Effector memory CD8-positive, alpha-beta T cell (primary cell): Measurements from ENCODE around the gene FERMT2.
"Not testable (repeated sequence)": the region's sequence is repeated elsewhere in the genome, so short reads cannot be mapped to it uniquely, and the experiment has no call there.

ENCODE experiments used
- ATAC-seq: fragments of 150-1000 bp; cut with Tn5 transposase; replicated peaks from 2 replicates; pipeline ENCODE4 v1.10.0; 2021; ENCODE audit warnings: mild to moderate bottlenecking, moderate library complexity
- DNase-seq, 3 experiments: peaks; one replicate each; pipeline ENCODE4 v3.0.0; 2021
- H3K27ac Mint-ChIP-seq, 2 donors: one replicate each; pipeline ENCODE4 v1.8.0; 2022; ENCODE audit warnings: mild to moderate bottlenecking in 2 of 2, mixed read lengths in 2 of 2, moderate library complexity in 2 of 2
- H3K27me3 Mint-ChIP-seq, 2 donors: one replicate each; pipeline ENCODE4 v1.8.0; 2022; ENCODE audit warnings: mixed read lengths in 2 of 2
- H3K36me3 Mint-ChIP-seq: one replicate; pipeline ENCODE4 v1.8.0; 2022; ENCODE audit warnings: mild to moderate bottlenecking, moderate library complexity, mixed read lengths; ENCODE audit not compliant: insufficient read depth
- H3K4me1 Mint-ChIP-seq, 2 donors: one replicate each; pipeline ENCODE4 v1.8.0; 2022; ENCODE audit warnings: low read depth in 2 of 2, mixed read lengths in 2 of 2
- H3K4me3 Mint-ChIP-seq, 2 donors: one replicate each; pipeline ENCODE4 v1.8.0; 2022; ENCODE audit warnings: mild to moderate bottlenecking in 2 of 2, mixed read lengths in 2 of 2, moderate library complexity in 2 of 2
- H3K9me3 Mint-ChIP-seq, 2 donors: one replicate each; pipeline ENCODE4 v1.8.0; 2022; ENCODE audit warnings: mixed read lengths in 2 of 2

The FERMT2 gene

GRCh38 chr14:52934762-52935161, 16.1 kb downstream of the FERMT2 start:
- DNase-seq, result no peak
- H3K36me3 Mint-ChIP-seq, result no peaks in the 10 kb centered on the region
- no peak overlapping the region for H3K4me3 Mint-ChIP-seq
- no peak for ATAC-seq
- no peaks in the 10 kb centered on the region for H3K9me3 Mint-ChIP-seq
- H3K4me1 Mint-ChIP-seq, result no peaks in the 10 kb centered on the region
- no peak overlapping the region for H3K27ac Mint-ChIP-seq
- H3K27me3 Mint-ChIP-seq, result peaks cover 8 to 9% of the 10 kb centered on the region in 2 donors

DNA sequence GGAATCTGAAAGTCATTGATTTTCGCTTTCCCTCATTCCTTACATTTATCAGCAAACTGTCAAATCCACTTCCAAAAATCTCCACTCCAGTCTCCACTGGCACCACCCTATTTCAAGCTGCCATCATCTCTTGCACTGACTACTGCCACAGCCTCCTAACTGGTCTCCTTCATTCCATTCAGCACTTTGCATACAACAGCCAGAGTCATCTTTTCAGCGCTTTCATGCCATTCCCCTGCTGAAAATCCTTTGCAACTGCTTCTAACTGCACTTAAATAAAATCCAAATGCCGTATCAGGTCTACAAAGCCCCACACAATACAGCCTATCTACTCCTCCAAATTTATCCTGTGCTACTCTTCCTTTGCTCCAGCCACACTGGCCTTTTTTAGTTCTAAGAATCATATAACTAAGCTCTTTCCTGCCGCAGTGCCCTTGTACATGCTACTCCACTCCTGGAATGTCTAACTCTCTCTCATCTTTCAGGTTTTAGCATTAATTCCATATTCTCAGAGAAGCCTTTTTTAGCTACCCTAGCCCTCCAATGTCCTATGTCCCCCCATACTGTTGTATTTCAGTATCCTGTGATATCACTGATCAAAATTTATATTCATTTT, 21.6 kb downstream of the FERMT2 start:
- Mint-ChIP-seq H3K4me1 (peaks cover 0 to 1% of the 10 kb centered on the region in 2 donors), H3K4me3 (no peak overlapping the region), H3K27ac (no peak overlapping the region), H3K36me3 (no peaks in the 10 kb centered on the region), H3K27me3 (peaks cover 0 to 10% of the 10 kb centered on the region in 2 donors), H3K9me3 (no peaks in the 10 kb centered on the region)
- DNase-seq, result no peak
- no peak for ATAC-seq

DNA sequence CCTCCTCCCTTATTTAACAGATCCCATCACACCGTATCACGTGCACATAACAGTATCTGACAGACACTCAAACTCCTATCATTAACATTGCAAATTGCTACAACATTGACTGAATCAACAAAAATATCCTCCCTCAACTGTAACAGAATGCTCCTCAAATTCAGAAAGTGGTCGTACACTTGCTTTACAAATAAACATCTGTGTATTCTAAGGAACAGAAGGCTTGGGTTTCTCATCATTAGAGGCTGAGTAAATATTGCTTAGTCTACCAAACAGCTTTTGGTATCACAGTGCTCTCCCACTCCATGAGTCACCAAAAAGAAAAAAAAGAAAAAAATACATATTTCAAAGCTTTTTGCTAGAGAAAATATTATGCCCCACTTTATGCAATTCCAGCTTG, 23.9 kb downstream of the FERMT2 start:
- Mint-ChIP-seq H3K27ac (no peak overlapping the region), H3K4me3 (no peak overlapping the region)

DNA sequence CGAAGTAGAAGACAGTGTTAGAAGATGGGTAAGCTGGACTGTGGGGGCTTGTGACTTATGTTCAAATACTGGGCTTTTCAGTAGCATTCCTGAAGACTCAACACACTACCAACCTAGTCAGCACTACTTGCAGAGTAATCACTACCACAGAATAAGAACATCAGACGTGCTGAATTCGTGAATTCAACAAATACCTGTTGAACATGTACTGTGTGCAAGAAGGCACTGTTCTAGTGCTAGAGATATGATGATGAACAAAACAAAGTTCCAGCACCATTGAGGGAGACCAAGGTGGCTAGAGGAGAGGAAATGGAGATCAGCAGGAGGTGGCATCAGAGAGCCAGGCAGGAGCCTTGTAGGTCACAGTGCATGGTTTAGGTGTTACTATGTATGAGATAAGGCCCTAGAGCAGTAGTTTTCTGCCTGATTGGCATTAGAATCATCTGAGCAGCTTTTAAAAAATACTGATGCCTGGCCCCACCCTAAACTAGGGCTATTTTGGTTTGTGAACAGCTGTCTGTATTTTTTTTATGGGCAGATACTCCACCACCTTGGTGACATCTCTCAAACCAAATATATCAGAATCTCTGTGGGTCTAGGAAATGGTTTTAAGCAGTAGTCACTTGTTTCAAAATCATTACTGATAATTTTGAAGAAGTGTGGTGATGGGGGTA, 26.8 kb downstream of the FERMT2 start:
- H3K27ac Mint-ChIP-seq, result peak overlapping the region in 1 of 2 donors; percentile 18
- H3K27me3 Mint-ChIP-seq, result peaks cover 0 to 8% of the 10 kb centered on the region in 2 donors
- H3K4me1 Mint-ChIP-seq, result peaks cover 11 to 12% of the 10 kb centered on the region in 2 donors
- H3K4me3 Mint-ChIP-seq, result no peak overlapping the region
- H3K36me3 Mint-ChIP-seq, result no peaks in the 10 kb centered on the region
- DNase-seq (peak in 2 of 3 experiments; percentile 4 to 14), ATAC-seq (peak; percentile 97)
- H3K9me3 Mint-ChIP-seq, result no peaks in the 10 kb centered on the region

More for the DNA sequence above, 23.9 kb downstream of the FERMT2 start:
- peaks cover 0 to 3% of the 10 kb centered on the region in 2 donors for H3K4me1 Mint-ChIP-seq
- no peak for ATAC-seq
- peaks cover 0 to 10% of the 10 kb centered on the region in 2 donors for H3K27me3 Mint-ChIP-seq
- DNase-seq, result no peak
- H3K9me3 Mint-ChIP-seq, result no peaks in the 10 kb centered on the region
- no peaks in the 10 kb centered on the region for H3K36me3 Mint-ChIP-seq

DNA sequence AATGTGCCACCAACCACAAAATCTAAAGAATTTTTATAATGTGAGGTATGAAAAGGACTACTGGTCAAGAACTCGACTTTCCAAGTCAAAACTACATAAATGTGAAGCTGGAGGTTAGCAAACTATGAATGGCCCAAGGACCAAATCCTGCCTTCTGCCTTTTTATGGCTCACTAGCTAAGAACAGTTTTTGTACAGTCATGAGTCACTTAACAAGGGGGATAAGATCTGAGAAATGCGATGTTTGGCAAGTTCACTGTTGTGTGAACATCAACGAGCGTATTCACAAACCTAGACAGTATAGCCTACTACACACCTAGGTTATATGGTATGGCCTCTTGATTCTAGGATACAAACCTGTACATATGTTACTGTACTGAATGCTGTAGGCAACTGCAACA, 28.2 kb downstream of the FERMT2 start:
- ATAC-seq, result no peak
- Mint-ChIP-seq H3K27me3 (no peaks in the 10 kb centered on the region), H3K27ac (no peak overlapping the region), H3K4me1 (peaks cover 16 to 25% of the 10 kb centered on the region in 2 donors), H3K36me3 (no peaks in the 10 kb centered on the region), H3K9me3 (no peaks in the 10 kb centered on the region), H3K4me3 (no peak overlapping the region)
- DNase-seq, result no peak

DNA sequence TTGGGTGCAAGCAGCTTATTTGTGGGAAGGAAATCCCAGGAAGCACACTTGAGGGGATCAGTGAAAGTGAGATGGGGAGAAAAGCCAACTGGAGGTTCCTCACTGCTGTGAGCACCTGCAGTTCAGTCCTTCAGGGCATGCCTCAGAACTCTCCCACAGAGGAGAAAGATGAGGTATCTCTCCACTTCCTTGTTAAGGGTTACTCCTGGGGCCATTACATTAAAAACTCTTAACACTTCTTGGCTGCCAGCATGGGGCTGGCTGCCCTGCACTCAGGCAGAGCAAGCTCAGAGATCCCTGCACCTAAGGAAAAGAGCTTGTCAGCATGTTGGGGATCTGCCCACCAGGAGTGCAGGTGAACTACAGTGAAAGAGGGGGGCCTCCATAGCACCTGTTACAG, 28.8 kb downstream of the FERMT2 start:
- Mint-ChIP-seq H3K36me3 (no peaks in the 10 kb centered on the region), H3K27ac (no peak overlapping the region), H3K4me1 (peaks cover 19 to 29% of the 10 kb centered on the region in 2 donors), H3K9me3 (no peaks in the 10 kb centered on the region), H3K27me3 (no peaks in the 10 kb centered on the region), H3K4me3 (no peak overlapping the region)
- DNase-seq (no peak), ATAC-seq (no peak)

- H3K4me3 Mint-ChIP-seq, H3K9me3 Mint-ChIP-seq, H3K27me3 Mint-ChIP-seq, ATAC-seq, DNase-seq, H3K36me3 Mint-ChIP-seq: not testable (repeated sequence)
- Mint-ChIP-seq H3K4me1 (peaks cover 24 to 31% of the 10 kb centered on the region in 2 donors), H3K27ac (peak overlapping the region in 1 of 2 donors; percentile 94)
Measured at GRCh38 chr14:52920411-52920810, 30.4 kb downstream of the FERMT2 start.

- H3K27ac Mint-ChIP-seq, result peak overlapping the region; percentile 86 to 94
- H3K4me1 Mint-ChIP-seq, result peaks cover 24 to 33% of the 10 kb centered on the region in 2 donors
- H3K9me3 Mint-ChIP-seq, result no peaks in the 10 kb centered on the region
- DNase-seq (no peak), ATAC-seq (no peak)
- H3K4me3 Mint-ChIP-seq, result no peak overlapping the region
- no peaks in the 10 kb centered on the region for H3K27me3 Mint-ChIP-seq
- H3K36me3 Mint-ChIP-seq, result no peaks in the 10 kb centered on the region
Measured at GRCh38 chr14:52919971-52920370, 30.9 kb downstream of the FERMT2 start.

DNA sequence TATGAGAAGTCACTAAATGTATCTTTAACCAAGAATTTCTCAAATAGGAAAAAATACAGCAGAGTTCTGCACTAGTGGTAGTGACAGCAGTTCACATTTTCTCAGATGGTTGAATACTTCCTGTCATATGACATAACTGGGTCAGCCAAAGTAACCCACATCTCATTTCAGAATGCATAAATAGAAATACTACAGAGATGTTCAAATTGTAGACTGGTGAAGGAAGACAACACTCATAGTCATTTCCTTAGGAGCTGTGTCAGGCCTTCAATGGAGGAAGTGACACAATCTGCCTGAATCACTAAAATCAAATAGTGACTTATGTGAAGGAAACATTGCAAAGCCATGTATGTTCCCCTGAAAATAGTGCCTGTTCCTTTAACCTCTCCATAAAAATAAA, 32.4 kb downstream of the FERMT2 start:
- H3K4me1 Mint-ChIP-seq, result peaks cover 21 to 33% of the 10 kb centered on the region in 2 donors
- peak; percentile 22 to 29 (median 23) for DNase-seq
- peak overlapping the region in 1 of 2 donors; percentile 29 for H3K4me3 Mint-ChIP-seq
- H3K27ac Mint-ChIP-seq, result peak overlapping the region; percentile 86 to 94
- H3K9me3 Mint-ChIP-seq, result no peaks in the 10 kb centered on the region
- ATAC-seq, result peak; percentile 97
- H3K36me3 Mint-ChIP-seq, result no peaks in the 10 kb centered on the region
- no peaks in the 10 kb centered on the region for H3K27me3 Mint-ChIP-seq

- DNase-seq, result peak in 1 of 3 experiments; percentile 1
- no peaks in the 10 kb centered on the region for H3K36me3 Mint-ChIP-seq
- no peaks in the 10 kb centered on the region for H3K9me3 Mint-ChIP-seq
- peaks cover 21 to 33% of the 10 kb centered on the region in 2 donors for H3K4me1 Mint-ChIP-seq
- peak overlapping the region; percentile 24 to 64 for H3K4me3 Mint-ChIP-seq
- H3K27me3 Mint-ChIP-seq, result no peaks in the 10 kb centered on the region
- peak overlapping the region; percentile 91 to 94 for H3K27ac Mint-ChIP-seq
- peak; percentile 23 for ATAC-seq
Measured at GRCh38 chr14:52917735-52918134, 33.1 kb downstream of the FERMT2 start.

DNA sequence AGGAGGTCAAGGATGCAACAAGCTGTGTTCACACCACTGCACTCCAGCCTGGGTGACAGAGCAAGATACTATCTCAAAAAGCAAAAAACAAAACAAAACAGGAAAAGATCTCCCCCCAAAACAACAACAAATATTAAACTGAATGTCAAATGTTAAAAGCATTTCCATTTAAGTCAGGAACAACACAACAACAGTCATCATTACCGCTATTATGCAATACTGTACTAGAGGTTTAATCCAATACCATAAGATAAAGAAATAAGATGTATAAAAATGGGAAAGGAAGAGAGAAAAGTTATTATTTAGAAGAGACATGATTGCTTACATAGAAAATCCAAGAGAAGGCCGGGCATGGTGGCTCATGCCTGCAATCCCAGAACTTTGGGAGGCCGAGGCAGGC, 36.6 kb downstream of the FERMT2 start:
- no peak for ATAC-seq
- Mint-ChIP-seq H3K4me1 (peaks cover 17 to 25% of the 10 kb centered on the region in 2 donors), H3K27ac (no peak overlapping the region), H3K36me3 (no peaks in the 10 kb centered on the region), H3K27me3 (no peaks in the 10 kb centered on the region), H3K4me3 (no peak overlapping the region), H3K9me3 (no peaks in the 10 kb centered on the region)
- no peak for DNase-seq

- no peak for ATAC-seq
- no peaks in the 10 kb centered on the region for H3K36me3 Mint-ChIP-seq
- DNase-seq, result no peak
- peaks cover 9% of the 10 kb centered on the region in 2 donors for H3K27me3 Mint-ChIP-seq
- H3K4me1 Mint-ChIP-seq, result peaks cover 14 to 15% of the 10 kb centered on the region in 2 donors
- H3K27ac Mint-ChIP-seq, result no peak overlapping the region
- H3K9me3 Mint-ChIP-seq, result no peaks in the 10 kb centered on the region
- H3K4me3 Mint-ChIP-seq, result no peak overlapping the region
Measured at GRCh38 chr14:52913271-52913670, 37.6 kb downstream of the FERMT2 start.

GRCh38 chr14:52911904-52912303, 38.9 kb downstream of the FERMT2 start:
- no peak for ATAC-seq
- H3K4me3 Mint-ChIP-seq, result no peak overlapping the region
- no peak for DNase-seq
- no peak overlapping the region for H3K27ac Mint-ChIP-seq
- H3K9me3 Mint-ChIP-seq, result no peaks in the 10 kb centered on the region
- H3K27me3 Mint-ChIP-seq, result peaks cover 9 to 12% of the 10 kb centered on the region in 2 donors
- H3K36me3 Mint-ChIP-seq, result no peaks in the 10 kb centered on the region
- H3K4me1 Mint-ChIP-seq, result peaks cover 5 to 9% of the 10 kb centered on the region in 2 donors

GRCh38 chr14:52910572-52910971, 40.3 kb downstream of the FERMT2 start:
- DNase-seq (no peak), ATAC-seq (no peak)
- Mint-ChIP-seq H3K4me1 (peaks cover 4 to 7% of the 10 kb centered on the region in 2 donors), H3K27ac (no peak overlapping the region), H3K4me3 (no peak overlapping the region), H3K27me3 (peaks cover 9 to 13% of the 10 kb centered on the region in 2 donors), H3K9me3 (no peaks in the 10 kb centered on the region), H3K36me3 (no peaks in the 10 kb centered on the region)
